DND-41 (cell line): ENCODE data around the gene MFSD2A.

Experiments
- ATAC-seq: fragments of 200-7000 bp; cut with Tn5 transposase; 3 replicates; pipeline ENCODE4 v1.9.1; 2021; ENCODE audit warnings: low read depth; ENCODE audit not compliant: insufficient read depth
- DNase-seq: peaks from one replicate; pipeline ENCODE4 v3.0.0-alpha.2; 2020
- H2AFZ ChIP-seq: 2 replicates; pipeline ENCODE4 v1.6.0; 2012; ENCODE audit warnings: low read depth, low read length
- H3K27ac ChIP-seq: 2 replicates; pipeline ENCODE4 v1.5.1; 2012; ENCODE audit warnings: low read length, inconsistent platforms
- H3K27me3 ChIP-seq: fragments of 200-600 bp; sonication (generic); 2 replicates; pipeline ENCODE4 v1.6.0; 2012; ENCODE audit warnings: low read length, mild to moderate bottlenecking, inconsistent platforms; ENCODE audit not compliant: insufficient read depth, poor library complexity
- H3K36me3 ChIP-seq: 2 replicates; pipeline ENCODE4 v1.5.1; 2012; ENCODE audit warnings: low read length, inconsistent platforms; ENCODE audit not compliant: insufficient read depth
- H3K4me1 ChIP-seq: 2 replicates; pipeline ENCODE4 v1.5.1; 2012; ENCODE audit warnings: mild to moderate bottlenecking, low read length; ENCODE audit not compliant: insufficient read depth
- H3K4me2 ChIP-seq: 2 replicates; pipeline ENCODE4 v1.6.0; 2012; ENCODE audit warnings: mild to moderate bottlenecking, moderate library complexity, low read length, inconsistent platforms; ENCODE audit not compliant: insufficient read depth
- H3K4me3 ChIP-seq, 2 experiments: fragments of 200-600 bp in 1 of 2; shearing (Covaris generic) in 1 of 2; 2 replicates each; pipeline ENCODE4 v1.5.1; 2012 to 2016; ENCODE audit warnings: inconsistent platforms in 2 of 2, low read length in 2 of 2, mild to moderate bottlenecking in 2 of 2, low read depth in 1 of 2, moderate library complexity in 1 of 2
- H3K79me2 ChIP-seq: 2 replicates; pipeline ENCODE4 v1.6.0; 2012; ENCODE audit warnings: low read length, inconsistent platforms; ENCODE audit not compliant: insufficient read depth
- H3K9ac ChIP-seq: 2 replicates; pipeline ENCODE4 v1.6.0; 2012; ENCODE audit warnings: low read depth, mild to moderate bottlenecking, inconsistent platforms, low read length, moderate library complexity
- H3K9me3 ChIP-seq: 2 replicates; pipeline ENCODE4 v1.5.1; 2012; ENCODE audit warnings: low read length, moderate library complexity, mild to moderate bottlenecking, inconsistent platforms; ENCODE audit not compliant: insufficient read depth, severe bottlenecking
- H4K20me1 ChIP-seq: 2 replicates; pipeline ENCODE4 v1.6.0; 2012; ENCODE audit warnings: low read length; ENCODE audit not compliant: insufficient read depth
- CTCF ChIP-seq: IDR thresholded peaks from 2 replicates; pipeline ENCODE4 v1.5.1; 2012; ENCODE audit warnings: borderline replicate concordance, low read length, moderate library complexity, mild to moderate bottlenecking; ENCODE audit not compliant: poor library complexity, severe bottlenecking; ENCODE audit errors: extremely low read depth
- EZH2 ChIP-seq: IDR thresholded peaks from 3 replicates; pipeline ENCODE4 v1.6.1; 2012; ENCODE audit warnings: borderline replicate concordance, low read depth, mild to moderate bottlenecking, moderate library complexity, low read length, inconsistent platforms; ENCODE audit not compliant: severe bottlenecking

MFSD2A gene

GRCh38 chr1:39943471-39944290, 11.3 kb upstream of the MFSD2A start:
- no peaks in the 10 kb centered on the region for H3K79me2 ChIP-seq
- H3K4me1 ChIP-seq, result no peaks in the 10 kb centered on the region
- H4K20me1 ChIP-seq, result no peaks in the 10 kb centered on the region
- no peak overlapping the region for H3K4me3 ChIP-seq
- DNase-seq (no peak), ATAC-seq (no peak)
- H3K36me3 ChIP-seq, result no peaks in the 10 kb centered on the region
- H2AFZ ChIP-seq, result no peak overlapping the region
- H3K27me3 ChIP-seq, result peaks cover 25% of the 10 kb centered on the region
- TF ChIP-seq CTCF (no peak), EZH2 (no peak)
- H3K9ac ChIP-seq, result no peak overlapping the region
- H3K27ac ChIP-seq, result no peak overlapping the region
- H3K4me2 ChIP-seq, result no peak overlapping the region
- no peaks in the 10 kb centered on the region for H3K9me3 ChIP-seq

GRCh38 chr1:39944410-39945112, 10.4 kb upstream of the MFSD2A start:
- TF ChIP-seq EZH2 (no peak), CTCF (no peak)
- no peaks in the 10 kb centered on the region for H3K36me3 ChIP-seq
- H4K20me1 ChIP-seq, result no peaks in the 10 kb centered on the region
- no peak overlapping the region for H3K9ac ChIP-seq
- no peaks in the 10 kb centered on the region for H3K4me1 ChIP-seq
- H3K79me2 ChIP-seq, result no peaks in the 10 kb centered on the region
- H3K9me3 ChIP-seq, result no peaks in the 10 kb centered on the region
- H2AFZ ChIP-seq, result no peak overlapping the region
- ATAC-seq, result no peak
- no peak overlapping the region for H3K4me2 ChIP-seq
- H3K4me3 ChIP-seq, result no peak overlapping the region
- H3K27me3 ChIP-seq, result peaks cover 25% of the 10 kb centered on the region
- no peak overlapping the region for H3K27ac ChIP-seq
- no peak for DNase-seq

GRCh38 chr1:39946216-39946615, 8.7 kb upstream of the MFSD2A start:
- Histone ChIP-seq H2AFZ (no peak overlapping the region), H3K27me3 (peaks cover 25% of the 10 kb centered on the region), H3K4me2 (no peak overlapping the region), H3K9me3 (no peaks in the 10 kb centered on the region), H3K9ac (no peak overlapping the region), H3K4me3 (no peak overlapping the region), H3K4me1 (no peaks in the 10 kb centered on the region), H4K20me1 (no peaks in the 10 kb centered on the region), H3K79me2 (no peaks in the 10 kb centered on the region), H3K36me3 (no peaks in the 10 kb centered on the region), H3K27ac (no peak overlapping the region)
- ATAC-seq (no peak), DNase-seq (no peak)
- TF ChIP-seq CTCF (no peak), EZH2 (no peak)
